COLO829 (cell line): ENCODE results near the gene SDC1.

Experiments
- DNase-seq: peaks from one replicate; pipeline ENCODE4 v3.0.0; 2012; ENCODE audit warnings: low spot score

Gene SDC1

DNA sequence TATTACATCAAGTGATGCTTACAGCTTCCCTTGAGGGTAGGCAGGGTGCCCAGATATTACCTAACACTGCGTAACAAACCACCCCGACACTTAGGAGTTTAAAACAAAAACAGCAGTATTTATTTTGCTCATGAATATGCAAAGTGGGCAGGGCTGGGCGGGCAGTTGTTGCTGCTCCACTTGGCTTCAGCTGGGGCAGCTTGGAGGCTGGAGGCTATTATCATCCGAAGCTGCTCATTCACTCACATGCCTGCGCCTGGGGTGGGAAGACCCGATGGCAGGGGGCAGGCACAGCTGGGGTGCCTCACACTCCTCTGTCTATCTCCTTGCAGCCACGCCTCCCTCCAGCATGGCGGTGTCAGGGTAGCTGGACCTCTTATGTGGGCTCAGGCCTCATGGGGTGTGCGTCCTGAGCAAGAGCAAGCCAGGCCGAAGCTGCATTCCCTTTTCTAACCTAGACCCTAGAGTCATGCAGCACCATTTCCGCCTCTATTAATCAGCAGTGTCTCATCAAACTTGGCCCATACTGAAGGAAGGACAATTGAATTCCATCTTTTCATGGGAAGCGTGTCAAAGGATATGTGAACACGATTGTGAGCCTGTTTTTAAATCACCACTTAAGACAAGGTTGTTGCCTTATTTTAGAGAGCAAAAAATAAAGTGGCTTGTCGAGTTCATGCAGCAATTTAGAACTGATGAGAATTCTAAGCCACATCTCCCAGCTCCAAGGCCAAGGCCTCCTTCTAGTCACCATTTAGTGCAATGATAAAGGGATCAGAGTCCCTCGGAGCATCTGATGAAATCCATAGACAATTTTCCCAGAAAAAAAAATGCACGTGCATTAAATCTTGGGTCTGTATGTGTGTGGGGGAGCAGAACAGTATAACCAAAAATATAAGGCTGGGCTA lies 54.9 kb downstream of the SDC1 start:
- DNase-seq = no peak

DNA sequence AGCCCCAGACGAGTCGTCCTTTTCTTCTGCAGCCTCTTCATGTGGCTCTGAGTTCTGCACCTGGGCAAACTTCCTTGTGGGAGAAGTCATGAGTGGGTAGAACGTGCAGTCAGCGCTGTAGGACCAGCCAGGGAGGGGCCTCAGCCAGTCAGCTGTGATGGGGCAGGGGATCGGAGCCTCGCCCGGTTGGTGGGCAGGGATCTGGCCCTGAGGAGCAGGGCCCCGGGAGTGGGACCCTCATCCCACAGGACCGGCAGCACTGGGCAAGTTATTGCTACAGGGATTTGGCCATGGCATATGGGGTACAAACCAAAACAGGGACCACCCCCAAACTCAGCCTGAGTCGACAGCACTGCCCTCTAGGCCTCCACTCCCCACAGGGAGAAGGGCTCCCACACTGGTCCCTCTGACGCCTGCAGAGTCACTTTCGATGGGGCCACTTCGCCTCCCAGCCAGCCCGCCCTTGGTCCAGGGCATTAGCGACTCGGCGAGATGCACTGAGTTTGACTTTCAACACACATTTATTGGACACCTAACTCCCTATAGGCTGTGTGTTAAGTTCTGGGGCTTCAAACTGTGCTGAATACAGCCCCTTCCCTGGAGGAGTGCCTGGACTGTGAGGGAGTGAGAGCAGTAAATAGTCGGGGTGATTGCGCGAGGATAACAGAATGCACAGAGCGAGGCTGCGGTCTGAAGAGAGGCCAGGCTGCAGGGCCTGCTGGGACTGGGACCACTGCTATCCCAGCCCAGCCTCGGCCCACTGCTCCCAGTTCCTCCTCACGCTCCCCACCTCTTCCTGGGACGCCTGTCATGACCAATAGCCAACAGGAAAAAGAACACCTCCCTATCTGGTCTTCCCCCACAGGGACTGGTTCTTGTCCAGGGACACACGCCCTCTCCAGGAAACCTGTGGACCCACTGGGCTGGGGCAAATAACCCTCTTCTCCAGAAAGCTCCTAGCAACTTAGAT lies 55.9 kb downstream of the SDC1 start:
- DNase-seq = no peak

DNA sequence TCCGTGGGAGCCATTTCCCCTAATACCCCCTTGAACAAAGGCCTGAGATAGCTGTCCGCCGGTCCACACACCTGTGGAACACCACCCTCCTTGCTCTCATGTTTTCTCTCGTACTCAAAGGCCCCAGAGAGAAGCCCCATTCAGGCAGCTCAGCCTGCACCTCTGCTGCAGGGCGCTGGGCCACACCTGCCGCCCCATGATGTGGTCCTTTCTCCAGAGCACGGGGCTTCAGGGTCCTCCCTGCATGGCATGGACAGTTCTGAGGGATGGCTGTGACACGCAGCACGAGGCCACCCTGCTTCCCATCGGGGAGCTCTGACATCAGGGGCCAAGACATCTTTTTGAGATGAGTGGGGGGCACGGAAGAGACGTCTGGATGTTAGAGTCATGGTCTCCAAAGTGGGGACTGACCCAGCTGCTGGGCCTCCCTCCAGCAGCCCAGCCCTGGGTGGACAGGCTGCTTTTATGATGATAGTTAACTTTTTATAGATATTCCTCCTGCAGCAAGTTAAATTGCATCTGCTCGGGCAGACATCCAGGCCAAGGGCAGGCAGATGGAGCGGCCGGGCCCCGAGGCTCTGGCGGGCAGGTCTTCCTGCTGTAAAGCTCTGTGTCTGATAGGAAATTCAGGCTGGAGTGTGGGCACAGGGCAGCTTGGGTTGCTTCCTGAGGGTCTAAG lies 56.7 kb downstream of the SDC1 start:
- DNase-seq = no peak

DNA sequence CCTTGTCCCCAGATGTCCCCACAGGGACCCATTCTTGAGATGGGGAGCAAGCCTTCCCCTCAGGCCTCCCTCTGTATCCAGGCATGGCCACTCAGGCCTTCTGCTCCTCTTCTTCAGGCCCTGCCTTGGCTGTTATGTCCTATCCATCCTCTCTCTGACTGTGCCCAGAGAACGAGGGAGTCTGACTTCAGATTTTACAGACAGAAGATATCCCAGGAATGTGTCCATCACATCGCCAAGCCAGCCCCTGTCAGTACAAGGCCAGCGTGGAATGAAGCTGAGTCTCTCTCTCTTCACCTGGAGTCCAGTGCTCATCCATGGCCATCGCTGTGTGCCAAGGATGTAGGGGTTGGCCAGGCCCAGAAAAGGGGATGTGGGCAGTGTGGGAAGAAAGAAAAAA lies 57.6 kb downstream of the SDC1 start:
- no peak for DNase-seq

DNA sequence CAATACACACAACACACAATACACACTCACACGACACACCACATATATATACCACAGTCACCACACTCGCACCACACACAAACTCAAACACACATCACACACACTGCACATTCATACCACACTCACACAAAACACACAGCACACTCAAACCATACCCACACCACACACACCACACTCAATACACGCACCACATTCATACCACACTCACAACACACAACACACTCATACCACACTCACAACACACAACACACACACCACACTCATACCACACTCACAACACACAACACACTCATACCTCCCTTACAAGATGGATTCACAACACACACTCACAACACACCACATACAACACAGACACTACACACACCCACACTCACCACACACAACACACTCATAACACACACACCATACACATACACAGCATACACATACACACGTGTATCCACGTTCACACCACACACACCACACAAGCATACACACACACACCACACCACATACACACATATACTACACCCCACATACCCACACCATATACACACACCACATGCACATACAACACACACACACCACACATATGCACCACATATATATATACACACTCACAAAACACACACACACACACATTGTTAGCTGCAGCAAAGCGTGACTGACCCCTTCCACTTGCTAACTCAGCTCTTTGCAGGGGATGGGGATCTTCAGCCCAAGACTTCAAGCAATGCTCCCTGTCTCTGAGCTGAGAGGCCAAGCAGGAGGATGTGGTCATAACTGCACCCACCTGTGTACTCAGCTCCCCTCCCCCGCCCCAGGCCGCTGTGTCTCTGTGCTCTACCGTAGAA lies 59.0 kb downstream of the SDC1 start:
- no peak for DNase-seq

DNA sequence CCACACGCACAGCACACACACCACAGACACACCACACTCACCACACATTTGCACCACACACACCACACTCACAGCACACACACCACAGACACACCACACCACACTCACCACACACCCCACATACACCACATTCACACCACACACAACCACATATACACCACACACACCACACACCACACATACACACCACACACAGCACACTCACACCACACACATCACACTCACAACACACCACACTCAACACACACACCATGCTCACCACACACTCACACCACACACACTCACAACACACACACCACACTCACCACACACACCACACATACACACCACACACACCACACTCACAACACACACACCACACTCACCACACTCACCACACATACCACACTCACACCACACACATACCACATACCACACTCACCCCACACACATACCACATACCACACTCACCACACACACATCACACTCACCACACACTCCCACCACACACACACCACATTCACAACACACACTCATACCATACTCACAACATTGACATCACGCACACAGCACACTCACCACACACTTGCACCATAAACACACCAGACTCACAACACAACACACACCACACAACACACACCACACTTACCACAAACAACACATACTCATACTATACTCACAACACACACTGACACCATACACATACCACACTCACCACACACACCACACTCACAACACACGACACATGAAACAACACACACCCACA lies 60.0 kb downstream of the SDC1 start:
- DNase-seq = no peak

DNA sequence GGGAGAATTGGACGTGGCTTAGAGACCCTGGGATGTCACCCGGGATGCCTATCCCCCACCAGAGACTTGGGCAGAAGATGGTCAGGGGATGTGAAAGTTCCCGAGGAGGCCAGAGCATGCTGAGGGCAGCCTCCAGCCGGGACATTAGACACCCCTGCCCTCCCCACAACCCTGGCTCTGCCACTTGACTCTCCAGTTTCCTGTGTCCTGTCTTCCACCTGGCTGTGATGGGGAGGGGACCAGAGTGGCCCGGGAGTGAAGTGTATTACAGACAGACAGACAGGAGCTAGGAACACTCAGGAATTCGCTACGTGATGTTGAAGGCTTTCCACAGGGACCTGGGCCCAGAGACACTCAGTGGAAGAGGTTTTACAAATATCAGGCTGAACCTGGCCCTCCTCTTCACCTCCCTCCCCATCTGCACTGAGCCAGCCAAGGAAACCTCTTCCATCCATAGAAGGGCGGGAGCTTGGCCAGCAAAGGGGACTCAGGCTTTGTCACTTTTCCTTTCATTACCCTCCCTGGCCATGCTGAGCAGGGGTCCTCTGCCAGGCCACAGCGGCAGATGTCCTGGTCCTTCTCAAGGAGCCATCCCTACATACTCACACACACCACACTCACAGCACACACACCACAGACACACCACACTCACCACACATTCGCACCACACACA lies 60.7 kb downstream of the SDC1 start:
- no peak for DNase-seq

DNA sequence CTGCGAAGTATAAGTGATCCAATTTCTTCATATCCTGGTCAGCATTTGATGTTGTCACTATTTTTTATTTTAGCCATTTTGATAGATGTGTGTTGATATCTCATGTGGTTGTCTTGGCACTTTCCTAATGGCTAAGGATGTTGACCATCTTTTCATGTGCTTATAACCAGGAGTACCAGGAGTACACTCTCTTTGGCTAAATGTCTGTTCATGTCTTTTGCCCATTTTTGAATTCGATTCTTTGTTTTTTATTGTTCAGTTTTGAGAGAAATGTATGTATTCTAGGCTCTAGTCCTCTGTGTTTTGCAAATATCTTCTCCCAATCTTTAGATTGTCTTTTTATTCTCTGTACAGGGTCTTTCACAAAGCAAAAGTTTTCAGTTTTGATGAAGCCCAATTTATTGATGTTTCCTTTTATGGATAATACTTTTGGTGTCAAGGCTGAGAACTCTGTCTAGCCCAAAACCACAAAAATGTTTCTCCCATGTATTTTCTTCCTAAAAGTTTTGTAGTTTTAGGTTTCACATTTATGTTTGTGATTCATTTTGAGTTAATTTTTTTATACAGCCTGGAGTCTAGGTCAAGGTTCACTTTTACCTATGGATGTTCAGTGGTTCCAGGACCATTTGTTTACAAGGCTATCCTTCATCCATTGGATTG lies 65.4 kb downstream of the SDC1 start:
- DNase-seq = no peak

DNA sequence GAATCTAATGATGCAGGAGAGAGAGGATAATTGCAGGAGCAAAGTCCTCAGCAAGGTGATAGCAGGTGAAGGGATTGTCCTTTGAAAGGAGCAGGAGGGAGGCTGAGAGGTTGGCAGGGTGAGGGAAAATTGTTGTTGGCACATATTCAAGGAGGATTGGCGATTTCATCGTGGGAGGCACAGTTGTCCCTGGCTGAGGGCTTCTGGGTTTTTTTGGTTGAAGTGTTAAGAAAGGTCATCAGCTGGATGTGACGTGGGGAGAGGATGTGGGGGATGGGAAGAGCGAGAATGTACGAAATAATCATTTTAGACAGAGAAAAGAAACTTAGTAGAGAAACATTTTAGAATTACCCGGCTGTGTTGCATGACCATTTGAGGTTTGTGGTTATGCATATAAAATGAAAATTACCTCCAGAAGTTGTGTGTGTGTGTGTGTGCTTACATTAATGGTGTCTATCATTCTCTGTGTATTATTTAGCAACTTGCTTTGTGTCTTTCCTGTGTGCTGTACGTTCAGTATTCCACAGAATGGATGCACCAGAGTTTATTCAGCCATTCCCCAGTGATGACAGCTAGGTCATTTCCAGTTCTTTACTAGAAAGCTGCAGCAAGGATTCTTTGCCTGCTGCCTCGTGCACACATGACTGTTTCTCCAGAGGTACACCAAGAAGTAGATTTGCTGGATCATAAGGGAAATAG lies 67.6 kb downstream of the SDC1 start:
- no peak for DNase-seq

DNA sequence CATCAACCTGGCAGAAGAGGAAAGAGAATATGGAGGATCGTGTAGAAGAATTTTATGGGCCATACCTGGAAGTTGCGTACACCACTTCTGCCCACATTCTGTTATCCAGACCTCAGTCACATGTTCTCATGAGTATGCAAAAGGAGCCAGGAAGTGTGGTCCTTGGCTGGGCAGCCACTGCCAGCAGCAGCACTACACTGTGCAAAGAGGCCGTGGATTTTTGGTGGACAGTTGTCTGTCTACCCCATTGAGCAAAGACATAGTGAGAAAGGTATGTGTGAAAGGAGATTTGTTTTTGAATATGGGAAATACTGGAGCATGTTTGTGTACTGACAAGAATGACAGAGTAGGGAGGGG lies 68.1 kb downstream of the SDC1 start:
- DNase-seq = no peak

DNA sequence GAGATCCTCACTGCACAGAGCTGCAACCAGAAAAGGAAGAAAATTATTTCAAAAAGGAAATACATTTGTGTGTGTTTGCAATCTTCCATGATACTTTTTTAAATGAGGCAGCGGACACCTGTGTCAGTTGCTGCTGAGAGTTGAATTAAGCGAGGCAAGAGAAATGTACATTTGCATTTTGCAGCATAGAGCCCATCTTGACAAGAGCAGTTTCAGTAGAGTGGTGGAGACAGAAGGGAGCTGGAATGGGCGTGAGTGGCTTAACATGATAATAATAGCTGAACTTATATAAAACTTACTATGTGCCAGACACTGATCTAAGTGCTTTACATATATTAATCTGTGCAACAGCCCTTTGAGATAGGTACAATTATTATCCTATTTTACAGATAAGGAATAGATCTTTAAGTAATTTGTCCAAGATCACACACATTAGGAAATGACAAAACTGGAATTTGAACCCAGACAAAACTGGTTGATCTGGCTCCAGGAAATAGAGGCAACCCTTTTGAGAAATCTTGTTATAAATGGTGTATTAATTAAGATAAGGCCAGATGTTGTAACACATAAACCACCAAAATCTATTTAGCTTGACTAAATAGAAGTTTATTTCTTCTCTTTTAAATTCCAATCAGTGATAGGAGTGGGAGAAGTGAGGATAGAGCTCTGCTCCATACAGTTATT lies 68.7 kb downstream of the SDC1 start:
- no peak for DNase-seq

DNA sequence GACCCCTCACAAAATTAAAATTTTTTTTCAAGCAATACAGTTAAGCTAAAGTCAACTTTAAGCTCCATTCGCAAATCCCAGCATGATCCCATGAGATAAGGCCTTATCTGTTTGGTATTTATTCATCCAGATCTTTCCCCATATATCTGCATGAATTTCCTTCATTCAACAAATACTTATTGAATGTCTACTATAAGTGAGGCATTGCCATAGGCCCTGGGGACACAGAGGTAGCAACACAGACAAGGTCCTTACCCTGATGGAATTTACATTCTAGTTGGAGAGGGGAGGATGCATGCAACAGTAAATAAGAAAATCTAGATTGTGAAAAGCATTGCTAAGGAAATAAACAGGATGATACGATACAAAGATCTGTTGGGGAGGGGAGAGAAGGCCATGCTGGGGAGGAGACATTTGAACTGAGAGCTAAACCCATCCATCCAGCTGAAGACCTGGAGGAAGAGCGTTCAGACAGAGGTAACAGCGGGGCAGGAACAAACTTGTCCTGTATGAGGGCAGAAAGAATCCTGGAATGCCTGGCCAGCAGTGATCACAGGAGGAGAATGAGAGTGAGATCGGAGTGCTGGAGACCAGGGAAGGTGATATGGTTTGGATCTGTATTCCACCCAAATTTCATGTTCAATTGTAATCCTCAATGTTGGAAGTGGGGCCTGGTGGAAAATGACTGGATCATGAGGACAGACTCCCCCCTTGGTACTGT lies 71.6 kb downstream of the SDC1 start:
- DNase-seq = no peak

DNA sequence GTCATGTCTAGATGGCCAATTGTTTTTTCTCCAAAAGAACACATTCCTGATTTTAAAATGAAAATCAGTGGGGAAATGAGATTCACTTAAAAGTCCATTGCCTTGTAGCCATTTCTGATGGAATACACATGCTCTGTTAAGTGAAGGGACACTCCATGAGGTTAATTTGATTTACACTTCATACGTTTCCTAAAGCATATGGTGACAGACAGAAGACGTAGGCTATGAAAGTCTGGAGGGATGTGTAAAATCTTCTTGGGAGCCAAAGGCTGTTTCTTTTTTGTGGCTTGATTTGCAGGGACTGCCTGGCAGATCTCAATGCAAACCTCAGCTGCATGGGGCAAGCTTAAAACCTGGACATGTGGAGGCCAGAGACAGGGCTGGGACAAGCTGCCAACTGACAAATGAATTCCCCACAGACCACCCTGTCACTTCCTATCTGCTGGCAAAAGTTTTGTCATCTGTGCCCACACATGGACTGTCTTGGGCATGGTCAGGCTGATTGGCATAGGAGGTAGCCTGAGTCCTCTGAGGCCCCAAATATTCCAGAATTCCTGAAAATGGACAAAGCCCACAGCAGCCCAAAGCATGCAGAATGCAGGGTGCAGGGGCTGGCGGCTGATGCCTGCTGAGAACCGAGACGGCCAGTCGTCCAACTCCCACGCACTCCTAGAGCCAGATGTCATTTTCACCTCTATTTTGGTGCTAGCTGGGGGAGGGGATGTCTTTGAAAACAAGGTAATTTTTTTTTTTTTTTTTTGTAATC lies 73.9 kb downstream of the SDC1 start:
- DNase-seq = no peak
